Measurements from ENCODE around the gene FGF6. TPM values are rescaled to one million over a fixed set of nuclear protein-coding genes. Genes with fewer than 3 reads are reported as not detected.

FGF6 gene
- total and polyA plus RNA-seq, 9 of the 15 experiments (the other 6 are each of a cell fraction or from before 2014, with no cell fraction given), result 0.14 TPM; not detected in 8

GRCh38 chr12:4454315-4454860 lies 8.8 kb upstream of the FGF6 start (continued):
- TF ChIP-seq UBTF (IDR thresholded peaks at IDR 0.05; ENCODE audit: borderline replicate concordance in 1 of 2, low read depth in 2 of 2, low read length in 2 of 2), result no peak
- TF ChIP-seq PCBP1 (IDR thresholded peaks at IDR 0.05; ENCODE audit: low read depth, low read length, poor library complexity, severe bottlenecking), result no peak
- no peak for TF ChIP-seq ZNF586 (CRISPR knock-in tag; conservative IDR thresholded peaks at IDR 0.05)
- TF ChIP-seq ZNF511 (CRISPR knock-in tag; IDR thresholded peaks at IDR 0.05), result no peak
- no peak for TF ChIP-seq RNF219 (CRISPR knock-in tag; IDR thresholded peaks at IDR 0.05)
